Measurements from ENCODE around the gene FABP3. TPM values are rescaled to one million over a fixed set of nuclear protein-coding genes. Genes with fewer than 3 reads are reported as not detected.
A peak's percentile ranks its signal among the peaks of the same experiment; 100 is the strongest.
"Not testable (repeated sequence)": the region's sequence is repeated elsewhere in the genome, so short reads cannot be mapped to it uniquely, and the experiment has no call there.

The FABP3 gene
- total RNA-seq, 1 experiment from 2014 or later = 0.89 TPM

DNA sequence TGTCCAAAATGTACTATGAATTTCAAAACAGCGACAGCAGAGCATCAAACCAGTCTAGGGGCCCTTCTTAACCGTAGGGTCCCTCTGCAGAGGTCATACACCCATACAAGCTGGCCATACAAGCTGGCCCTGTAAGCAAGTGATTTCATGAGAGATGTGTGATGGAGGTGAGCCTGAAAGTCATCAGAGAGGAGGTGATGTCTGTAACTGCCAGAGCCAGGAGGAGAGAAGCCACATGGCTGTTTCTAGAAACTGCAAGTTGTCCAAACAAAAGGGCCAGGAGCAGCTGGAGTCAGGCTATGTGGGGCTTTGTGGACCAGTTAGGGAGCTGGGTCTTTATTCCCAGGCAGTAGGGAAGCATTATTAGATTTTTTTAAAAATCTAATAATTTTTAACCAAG, 25.4 kb upstream of the FABP3 start:
- DNase-seq (ENCODE audit: low read depth) = peak; percentile 39

DNA sequence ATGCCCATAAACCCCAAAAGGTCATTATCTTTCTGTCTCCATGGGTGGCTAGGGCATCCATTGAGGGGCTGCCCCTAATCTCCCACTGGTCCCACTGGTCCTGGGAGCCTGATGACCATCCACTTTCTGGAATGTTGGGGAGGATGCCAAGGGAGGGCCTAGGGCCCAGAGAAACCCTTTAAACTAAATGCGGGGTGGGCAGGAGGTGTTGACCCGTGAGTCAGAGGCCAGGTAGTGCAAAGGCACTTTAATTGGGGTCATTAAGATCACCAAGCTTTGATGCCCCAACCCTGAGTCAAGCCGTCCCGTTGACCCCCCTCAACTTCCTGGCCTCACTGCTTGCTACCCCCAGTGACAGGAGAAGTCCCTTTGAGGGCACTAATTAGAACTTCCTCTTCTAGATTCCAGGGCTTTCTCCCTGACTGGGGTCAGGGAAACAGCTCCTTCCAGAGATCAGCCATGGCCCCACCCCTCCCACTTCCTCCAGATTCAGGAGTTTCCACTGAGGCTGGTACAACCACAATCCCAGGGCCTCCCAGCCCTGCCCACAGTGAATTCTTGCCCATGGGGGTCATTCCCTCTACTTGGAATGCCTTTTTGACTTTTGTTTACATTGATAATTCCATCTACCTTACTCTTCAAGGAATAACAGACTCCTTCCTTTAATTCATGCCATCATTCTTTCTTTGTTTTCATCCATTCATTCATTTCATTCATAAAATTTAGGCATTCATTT, 24.7 kb upstream of the FABP3 start:
- DNase-seq (ENCODE audit: low read depth) = peak; percentile 91

DNA sequence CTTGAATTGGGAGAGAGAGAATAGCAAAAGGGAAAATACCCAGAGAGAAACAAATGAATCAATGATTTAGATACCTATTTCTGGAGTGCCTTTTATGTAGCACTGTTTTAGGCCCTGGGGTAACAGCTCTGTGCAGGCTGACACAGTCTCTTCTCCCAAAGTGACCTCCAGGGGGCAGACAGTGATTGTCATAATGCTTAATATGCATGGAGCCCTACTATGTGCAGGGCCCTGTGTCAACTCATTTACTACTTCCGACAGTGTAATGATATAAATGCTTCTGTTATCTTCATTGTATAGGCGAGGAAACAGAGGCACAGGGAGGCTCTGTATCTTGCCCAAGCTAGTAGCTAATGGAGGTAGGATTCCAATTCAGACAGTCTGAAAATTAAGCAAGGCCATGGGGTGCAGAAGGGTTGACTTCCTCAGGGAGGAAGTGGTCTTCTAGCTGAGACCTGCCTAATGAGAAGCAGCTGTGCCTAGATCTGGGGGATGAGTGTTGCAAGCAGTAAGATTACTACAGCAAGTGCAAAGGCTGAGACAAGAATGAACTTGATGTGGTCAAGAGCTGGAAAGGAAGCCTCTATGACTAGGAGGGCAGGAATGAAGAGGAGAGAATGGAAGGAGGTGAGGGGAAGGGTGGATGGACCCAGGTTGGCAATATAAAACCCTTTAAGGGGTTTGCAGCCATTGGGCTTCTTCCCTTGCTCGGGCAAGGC, 23.9 kb upstream of the FABP3 start:
- DNase-seq (ENCODE audit: low read depth) = peak; percentile 96

DNA sequence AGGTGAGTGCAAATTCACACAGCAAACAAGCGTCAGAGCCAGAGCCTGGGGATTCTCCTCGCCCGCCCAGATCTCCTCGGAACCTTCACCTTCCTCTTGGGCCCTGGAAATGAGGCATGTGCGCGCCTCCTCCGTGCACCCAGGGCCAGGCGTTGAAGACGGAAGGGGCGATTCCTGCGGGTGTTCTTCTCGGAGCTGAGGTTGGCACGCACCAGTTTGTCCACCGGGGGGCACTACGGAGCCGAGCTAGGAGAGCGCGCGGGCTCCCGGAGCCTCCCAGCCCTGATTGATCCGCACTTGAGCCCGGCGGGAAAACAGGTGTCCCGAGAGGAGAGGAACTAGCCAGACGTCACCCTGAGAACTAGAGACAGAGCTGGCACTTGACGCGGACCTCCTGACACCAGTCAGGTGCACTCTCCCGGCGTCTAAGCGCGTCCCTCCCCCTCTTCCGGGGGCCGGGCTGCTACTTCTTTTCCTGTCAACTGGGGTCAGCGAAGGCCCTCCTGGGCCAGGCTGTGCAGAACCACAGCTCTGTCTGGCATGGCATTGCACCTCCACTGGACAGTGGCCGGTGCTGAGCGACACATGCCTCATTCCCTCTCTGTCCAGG, 21.8 kb upstream of the FABP3 start:
- DNase-seq (ENCODE audit: low read depth) = peak; percentile 86

DNA sequence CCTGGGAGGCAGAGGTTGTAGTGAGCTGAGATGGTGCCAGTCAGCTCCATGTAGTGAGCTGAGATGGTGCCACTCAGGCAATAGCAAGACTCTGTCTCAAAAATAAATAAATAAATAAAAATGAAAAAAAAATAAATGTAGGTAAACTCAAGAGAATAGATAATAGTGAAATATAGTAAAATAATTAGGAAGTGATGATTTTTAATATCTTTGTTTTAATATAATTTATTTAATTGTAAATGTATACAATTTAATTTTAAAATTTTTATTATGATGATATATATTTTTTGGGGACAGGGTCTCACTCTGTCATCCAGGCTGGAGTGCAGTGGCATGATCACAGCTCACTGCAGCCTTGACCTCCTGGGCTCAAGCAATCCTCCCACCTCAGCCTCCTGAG, 20.6 kb upstream of the FABP3 start:
- no peak for DNase-seq (ENCODE audit: low read depth)

DNA sequence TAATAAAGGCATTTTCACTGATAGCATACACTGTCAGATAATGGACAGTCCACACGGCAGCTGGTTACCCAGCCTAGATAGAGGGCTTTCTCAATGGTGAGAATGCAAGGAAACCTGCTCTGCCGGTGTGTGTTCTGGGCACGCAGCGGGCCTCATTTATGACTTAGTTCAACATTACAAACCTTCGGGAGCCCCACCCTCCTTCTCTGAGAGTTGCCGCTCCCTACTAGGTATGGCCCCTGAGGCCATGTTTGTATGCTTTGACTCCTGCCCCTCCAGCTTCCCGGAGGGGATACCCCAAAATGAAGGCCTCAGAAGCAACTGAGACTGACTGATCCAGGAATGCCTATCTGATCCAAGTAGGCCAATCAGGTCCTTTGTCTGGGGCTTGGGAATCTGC, 17.2 kb upstream of the FABP3 start:
- DNase-seq (ENCODE audit: low read depth) = no peak

DNA sequence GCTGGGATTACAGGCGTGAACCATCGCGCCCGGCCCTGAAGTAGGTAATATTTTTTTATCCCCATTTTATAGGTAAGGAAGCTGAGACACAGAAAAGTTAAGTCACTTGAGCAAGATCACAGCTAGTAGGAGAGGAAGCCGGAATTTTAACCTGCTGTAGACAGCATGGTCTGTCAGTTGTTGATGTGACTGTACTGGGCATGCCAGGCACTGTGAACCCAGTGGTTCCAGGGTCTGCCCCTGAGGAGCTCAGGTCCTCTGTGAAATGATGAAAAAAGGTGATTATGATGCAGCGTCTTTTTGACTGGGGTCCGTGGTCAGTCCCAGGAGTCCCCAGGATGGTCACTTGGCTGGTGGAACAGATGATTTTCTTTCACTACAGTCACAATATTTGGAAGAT, 16.7 kb upstream of the FABP3 start:
- DNase-seq (ENCODE audit: low read depth) = no peak

DNA sequence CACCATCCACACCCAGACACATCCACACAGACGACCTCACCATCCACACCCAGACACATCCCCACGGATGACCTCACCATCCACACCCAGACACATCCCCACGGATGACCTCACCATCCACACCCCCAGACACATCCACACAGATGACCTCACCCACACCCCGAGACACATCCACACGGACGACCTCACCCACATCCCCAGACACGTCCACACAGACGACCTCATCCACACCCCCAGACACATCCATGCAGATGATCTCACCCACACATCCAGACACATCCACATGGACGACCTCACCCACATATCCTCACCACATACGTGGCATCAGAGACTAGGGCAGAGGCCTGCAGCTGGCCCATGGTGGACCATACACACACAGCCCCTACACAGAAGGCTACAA, 14.7 kb upstream of the FABP3 start:
- no peak for DNase-seq (ENCODE audit: low read depth)

DNA sequence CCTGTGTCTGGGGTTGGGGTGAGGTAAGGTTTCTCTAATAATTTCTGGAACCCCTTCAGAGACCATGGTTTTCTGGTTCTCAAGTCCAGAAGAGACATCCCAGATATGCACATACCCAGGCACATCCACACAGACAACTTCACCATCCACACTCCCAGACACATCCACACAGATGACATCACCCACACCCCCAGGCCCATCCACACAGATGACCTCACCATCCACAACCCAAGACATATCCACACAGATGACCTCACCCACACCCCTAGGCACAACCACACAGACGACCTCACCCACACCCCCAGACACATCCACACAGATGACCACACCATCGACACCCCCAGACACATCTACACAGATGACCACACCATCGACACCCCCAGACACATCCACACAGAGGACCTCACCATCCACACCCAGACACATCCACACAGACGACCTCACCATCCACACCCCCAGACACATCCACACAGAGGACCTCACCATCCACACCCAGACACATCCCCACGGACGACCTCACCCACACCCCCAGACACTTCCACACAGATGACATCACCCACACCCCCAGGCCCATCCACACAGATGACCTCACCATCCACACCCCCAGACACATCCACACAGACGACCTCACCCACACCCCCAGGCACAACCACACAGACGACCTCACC, 13.8 kb upstream of the FABP3 start:
- DNase-seq (ENCODE audit: low read depth) = not testable (repeated sequence)

DNA sequence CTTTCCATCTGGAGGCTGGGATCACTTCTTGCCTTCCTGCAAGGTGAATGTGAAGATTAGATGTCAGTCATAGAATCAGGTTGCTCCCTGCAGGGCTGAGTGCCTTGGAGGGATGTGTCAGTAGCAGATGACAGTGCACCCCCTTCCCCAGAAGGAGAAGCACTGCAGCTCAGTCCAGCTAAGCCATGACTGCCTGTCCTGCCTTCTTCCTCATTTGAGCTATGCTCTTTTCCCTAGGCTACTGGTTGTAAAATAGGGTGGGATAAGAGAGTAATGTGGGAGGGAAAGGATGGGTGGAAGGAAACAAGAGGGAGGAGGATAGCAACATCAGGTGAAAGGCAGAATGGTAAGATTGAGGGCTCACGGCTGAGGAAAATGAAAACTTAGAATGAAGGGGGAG, 11.1 kb upstream of the FABP3 start:
- no peak for DNase-seq (ENCODE audit: low read depth)

DNA sequence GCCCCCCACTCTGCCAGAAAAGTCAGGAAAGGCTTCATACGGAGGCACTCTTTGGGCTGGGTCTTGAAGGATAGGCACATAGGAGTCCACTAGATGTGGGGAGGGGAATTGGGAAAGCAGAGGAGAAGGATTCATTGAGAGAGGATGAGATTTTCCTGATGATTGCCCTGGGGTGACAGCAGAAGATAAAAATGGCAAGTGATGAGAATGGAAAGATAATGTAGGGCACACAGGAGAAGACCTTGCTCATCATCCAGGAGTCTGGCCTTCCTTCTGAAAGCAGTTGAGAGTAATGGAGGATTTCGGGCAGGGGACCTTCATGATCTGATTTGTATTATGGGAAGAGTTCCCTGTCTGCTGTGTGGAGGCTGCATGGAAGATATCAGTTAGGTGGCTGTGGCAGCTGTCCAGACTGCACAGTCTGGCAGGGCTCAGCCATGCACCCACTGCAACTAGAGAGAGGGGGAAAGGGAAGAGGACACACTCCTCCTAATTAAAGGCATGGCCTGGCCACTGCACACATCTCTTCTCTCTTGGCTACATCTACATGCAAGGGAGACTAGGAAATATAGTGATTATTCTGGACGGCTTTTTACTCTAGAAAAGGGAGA, 9.6 kb upstream of the FABP3 start:
- DNase-seq (ENCODE audit: low read depth) = no peak

DNA sequence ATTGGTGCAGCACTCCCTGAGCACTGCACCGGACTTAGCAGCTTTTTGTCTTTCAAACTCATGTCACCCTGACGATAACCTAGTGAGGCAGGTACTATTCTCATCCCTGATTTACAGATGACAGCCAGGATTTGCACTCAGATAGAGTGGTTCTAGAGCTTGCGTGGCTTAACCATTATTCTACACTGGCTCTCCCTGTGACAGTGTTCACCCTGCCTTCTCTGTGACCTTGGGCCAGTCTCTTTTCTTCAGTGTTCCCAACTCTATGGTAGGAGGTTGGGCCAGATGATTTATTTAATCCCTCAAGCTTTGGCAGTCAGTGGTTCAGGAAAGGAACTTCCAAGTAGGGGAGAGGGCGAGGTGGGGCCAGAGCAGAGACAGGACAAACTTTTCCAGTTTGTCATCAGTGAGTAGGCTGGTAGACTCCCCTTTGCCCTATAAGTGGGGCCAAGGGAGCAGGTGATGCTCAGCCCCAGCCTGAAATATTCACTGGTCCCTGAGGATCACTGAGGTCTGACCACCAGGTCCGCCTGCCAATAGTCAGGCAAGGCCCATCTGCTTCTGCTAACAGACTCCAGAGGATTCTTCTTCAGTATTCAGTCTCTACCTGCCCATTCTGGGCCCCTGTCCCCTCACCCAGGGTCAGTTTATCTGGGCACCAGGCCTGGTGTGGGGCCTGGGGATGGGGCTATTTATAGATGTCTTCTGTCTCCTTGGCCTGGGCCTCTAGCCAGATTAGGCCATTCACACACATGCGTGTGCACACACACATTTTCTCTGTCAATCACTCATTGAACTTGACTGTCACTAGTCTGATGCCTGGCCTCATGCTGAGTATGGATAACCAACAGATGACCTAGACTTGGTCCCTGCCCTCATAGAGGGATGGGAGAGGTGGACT, 8.8 kb upstream of the FABP3 start:
- DNase-seq (ENCODE audit: low read depth) = peak; percentile 47

DNA sequence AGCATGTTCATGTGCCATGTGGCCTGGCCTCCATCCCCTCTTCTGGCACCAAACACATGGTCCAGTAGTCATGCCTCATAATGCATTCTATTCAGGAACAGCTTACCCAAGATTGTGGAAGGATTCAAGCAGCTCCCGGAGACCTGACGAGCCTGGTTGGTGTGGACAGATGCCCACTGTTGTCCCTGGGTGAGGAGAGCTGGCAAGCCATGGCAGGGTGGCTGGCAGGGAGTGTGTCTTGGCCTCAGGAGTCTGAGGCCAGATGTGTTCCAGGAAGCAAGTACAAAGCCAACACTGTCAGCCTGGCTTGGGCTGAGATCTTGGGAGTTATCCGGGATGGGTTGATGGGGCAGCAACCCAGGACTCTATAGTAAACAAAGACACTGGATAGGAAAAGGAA, 7.3 kb upstream of the FABP3 start:
- no peak for DNase-seq (ENCODE audit: low read depth)

DNA sequence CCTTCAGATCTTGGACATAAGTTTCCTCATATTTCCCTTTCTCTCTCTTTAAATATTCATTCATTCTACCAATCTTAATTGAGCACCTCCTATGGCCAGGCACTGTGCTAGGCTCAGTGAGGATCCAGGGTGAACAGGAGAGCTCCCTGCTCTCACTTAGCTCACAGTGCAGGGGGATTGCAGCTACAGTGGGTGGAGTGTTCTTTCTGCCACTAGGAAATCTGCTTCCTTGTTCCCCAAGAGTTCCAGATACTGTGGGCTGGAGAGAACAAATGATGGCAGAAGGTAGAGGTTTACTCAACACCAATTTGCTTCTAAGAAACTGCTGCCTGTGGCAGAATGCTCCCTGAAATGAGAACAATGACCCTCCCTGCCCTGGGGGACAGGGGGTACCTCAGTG, 5.1 kb upstream of the FABP3 start:
- DNase-seq (ENCODE audit: low read depth) = no peak

DNA sequence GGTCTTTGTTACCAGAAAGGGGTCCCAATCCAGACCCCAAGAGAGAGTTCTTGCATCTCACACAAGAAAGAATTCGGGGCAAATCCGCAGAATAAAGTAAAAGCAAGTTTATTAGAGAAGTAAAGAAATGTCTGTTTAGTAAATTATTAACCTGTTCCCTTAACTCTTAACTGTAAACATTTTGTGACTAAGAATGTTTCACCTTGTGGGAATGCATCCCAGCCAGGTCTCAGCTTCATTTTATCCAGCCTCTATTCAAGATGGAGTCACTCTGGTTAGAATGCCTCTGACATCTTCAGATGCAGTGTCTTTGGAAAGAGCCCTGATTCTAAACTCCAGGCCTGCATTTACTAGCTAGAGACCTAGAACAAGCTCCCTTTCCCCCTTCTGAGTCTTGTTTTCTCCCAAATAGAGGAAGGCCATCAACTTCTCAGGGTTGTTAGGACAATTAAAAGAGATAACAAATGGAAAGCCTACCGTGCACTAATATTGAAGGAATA, 4.5 kb upstream of the FABP3 start:
- no peak for DNase-seq (ENCODE audit: low read depth)

DNA sequence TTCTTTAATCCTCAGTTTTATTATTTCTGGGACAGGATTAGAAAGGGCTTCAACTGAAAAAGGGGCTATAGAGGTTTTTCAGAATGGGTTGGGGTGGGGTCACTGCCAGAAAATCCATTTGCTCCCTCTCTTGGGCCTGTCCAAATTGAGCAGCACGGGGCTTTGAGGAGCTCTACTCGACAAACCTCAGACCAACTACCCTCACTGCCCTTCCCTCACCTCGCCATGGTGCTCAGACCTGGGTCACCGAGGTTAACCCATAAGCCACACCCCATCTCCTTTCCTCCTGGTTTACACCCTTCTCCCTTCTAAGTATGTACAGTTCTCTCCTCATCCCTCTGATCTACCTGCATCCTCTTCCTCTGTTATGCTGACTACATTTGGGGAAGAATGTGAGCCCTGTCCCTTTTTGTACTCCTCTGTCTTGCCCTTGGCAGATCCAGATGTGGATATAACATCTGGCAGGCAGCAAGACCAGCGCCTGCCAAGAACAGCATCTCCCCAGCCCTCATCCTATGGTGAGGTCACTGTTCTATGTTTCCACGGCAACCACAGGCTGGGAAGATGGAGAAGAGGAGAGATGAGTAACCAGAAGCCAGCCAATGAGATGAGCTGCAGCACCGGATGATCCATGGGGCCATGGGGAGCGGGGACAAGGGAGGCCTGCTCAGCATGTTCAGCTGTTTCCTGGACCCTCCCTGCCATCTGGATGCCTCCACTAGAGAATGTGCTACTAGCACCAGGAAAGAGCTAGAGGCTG, 3.7 kb upstream of the FABP3 start:
- peak; percentile 88 for DNase-seq (ENCODE audit: low read depth)

DNA sequence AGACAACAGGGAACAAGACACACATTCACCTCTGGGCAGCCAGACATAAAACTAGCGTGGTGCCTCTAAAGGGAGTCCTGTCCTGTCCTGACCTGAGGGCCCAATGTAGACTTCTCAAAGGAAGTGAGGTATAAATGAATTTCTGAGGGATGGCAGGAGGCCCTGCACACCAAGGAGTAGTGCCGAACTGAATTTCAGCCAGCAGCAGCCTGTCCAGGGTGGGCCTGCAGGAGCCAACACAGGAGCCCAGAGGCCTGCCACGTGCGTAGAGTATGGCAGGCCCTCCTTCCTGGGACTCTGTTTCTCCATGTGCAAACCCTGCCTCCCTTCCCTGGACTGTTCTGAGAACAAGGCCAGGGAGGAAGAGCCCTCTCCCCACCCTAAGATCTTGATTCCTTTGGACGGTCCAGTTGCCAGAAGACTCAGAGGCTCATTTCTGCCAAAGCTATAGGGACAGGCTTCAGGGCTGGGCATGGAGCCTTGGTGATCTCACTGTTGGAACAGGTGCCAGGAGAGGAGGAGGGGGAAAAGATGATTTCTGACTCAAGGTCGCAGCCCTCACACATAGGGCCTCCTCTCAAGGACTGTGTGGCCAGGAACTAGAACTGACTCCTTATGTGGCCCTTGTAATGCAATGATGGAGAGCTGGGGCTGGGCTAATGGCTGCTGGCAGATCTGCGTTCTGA, 1.8 kb upstream of the FABP3 start:
- DNase-seq (ENCODE audit: low read depth) = peak; percentile 82

DNA sequence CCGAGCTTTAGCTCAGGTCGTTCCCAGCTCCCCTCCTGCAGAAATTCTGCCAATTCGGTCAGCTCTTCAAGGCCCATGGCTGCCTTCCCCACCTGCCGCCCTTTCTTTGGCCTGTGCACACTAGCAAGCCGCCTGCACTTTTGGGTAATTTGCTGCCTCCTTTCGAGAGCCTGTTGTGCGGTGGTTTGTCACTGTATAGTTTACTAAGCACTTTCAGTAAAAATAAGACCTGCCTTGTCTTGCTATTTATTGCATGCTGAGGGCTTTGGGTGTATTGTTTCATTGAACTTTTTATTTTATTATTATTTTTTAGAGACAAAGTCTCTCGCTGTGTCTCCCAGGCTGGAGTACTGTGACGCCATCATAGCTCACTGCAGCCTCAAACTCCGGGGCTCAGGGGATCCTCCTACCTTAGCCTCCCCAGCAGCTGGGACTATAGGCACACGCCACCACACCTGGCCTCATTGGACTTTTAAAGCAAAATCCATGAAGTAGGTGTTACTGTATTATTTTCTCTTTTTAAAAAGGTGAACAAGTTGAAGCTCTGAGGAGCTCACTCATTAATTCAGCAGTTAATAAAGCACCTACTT, 1.1 kb upstream of the FABP3 start:
- DNase-seq (ENCODE audit: low read depth) = no peak

DNA sequence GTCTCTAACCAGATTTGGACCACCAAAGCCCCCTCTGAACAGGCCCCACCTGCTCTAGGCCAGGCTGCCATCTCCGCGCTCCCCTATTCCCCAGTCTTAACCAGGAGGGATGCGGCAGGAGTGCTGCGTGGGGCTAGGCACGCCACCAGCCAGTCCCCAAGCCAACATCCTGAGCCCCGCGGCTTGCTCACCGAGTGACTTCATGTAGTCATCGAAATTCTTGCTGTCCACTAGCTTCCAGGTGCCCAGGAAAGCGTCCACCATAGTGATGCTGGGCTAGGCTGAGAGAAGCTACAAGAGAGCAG, 173 bp downstream of the FABP3 start:
- no peak for DNase-seq (ENCODE audit: low read depth)

Measured in M059J (cell line).